C4-2B (cell line): ENCODE results near the gene ERICH6B.

Experiments
- ZFX ChIP-seq: fragments of 450-650 bp; IDR thresholded peaks from 2 replicates; pipeline ENCODE4 v1.6.1; 2017
- TF ChIP-seq, protein P1 (sequence below): fragments of 450-650 bp; conservative IDR thresholded peaks from 2 replicates; pipeline ENCODE4 v1.5.1; 2017; ENCODE audit warnings: mild to moderate bottlenecking

DNA sequence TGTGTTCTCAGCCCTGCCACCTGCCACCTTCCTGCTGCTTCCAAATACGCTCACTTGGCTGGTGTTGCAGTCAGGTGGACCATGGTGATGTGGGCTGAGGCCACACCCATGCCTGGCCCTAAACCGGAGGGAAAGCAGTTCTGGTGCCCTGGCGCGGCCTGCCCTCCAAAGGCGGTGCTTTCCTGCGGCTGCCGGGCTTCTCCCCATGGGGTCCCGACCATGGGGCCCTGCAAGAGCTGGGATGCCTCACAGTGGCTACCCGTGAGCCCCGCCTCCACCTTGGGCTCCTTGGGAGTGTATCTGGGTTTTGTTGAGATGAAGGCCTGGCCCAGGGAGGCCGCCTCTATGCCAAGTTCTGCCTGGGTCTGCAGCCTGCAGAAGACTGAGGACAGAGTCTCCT, 73.7 kb downstream of the ERICH6B start:
- TF ChIP-seq, protein P1, sequence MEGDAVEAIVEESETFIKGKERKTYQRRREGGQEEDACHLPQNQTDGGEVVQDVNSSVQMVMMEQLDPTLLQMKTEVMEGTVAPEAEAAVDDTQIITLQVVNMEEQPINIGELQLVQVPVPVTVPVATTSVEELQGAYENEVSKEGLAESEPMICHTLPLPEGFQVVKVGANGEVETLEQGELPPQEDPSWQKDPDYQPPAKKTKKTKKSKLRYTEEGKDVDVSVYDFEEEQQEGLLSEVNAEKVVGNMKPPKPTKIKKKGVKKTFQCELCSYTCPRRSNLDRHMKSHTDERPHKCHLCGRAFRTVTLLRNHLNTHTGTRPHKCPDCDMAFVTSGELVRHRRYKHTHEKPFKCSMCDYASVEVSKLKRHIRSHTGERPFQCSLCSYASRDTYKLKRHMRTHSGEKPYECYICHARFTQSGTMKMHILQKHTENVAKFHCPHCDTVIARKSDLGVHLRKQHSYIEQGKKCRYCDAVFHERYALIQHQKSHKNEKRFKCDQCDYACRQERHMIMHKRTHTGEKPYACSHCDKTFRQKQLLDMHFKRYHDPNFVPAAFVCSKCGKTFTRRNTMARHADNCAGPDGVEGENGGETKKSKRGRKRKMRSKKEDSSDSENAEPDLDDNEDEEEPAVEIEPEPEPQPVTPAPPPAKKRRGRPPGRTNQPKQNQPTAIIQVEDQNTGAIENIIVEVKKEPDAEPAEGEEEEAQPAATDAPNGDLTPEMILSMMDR, result no peak
- no peak for TF ChIP-seq ZFX
